ENCODE results near the gene LINC00305. TPM values are rescaled to one million over a fixed set of nuclear protein-coding genes. Genes with fewer than 3 reads are reported as not detected.

The LINC00305 gene
- total RNA-seq, 1 donor from 2014 or later: not detected

GRCh38 chr18:64082513-64082912, 66.4 kb downstream of the LINC00305 start:
- no peak for DNase-seq (ENCODE audit: low read depth)
- no peak overlapping the region for H3K4me3 ChIP-seq (ENCODE audit: low read depth, low read length)
- TF ChIP-seq, protein P1, sequence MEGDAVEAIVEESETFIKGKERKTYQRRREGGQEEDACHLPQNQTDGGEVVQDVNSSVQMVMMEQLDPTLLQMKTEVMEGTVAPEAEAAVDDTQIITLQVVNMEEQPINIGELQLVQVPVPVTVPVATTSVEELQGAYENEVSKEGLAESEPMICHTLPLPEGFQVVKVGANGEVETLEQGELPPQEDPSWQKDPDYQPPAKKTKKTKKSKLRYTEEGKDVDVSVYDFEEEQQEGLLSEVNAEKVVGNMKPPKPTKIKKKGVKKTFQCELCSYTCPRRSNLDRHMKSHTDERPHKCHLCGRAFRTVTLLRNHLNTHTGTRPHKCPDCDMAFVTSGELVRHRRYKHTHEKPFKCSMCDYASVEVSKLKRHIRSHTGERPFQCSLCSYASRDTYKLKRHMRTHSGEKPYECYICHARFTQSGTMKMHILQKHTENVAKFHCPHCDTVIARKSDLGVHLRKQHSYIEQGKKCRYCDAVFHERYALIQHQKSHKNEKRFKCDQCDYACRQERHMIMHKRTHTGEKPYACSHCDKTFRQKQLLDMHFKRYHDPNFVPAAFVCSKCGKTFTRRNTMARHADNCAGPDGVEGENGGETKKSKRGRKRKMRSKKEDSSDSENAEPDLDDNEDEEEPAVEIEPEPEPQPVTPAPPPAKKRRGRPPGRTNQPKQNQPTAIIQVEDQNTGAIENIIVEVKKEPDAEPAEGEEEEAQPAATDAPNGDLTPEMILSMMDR (IDR thresholded peaks at IDR 0.05; ENCODE audit: insufficient read depth, low read length, poor library complexity, severe bottlenecking): no peak
- H3K36me3 ChIP-seq (ENCODE audit: control insufficient read depth, insufficient read depth, low read length): no peaks in the 10 kb centered on the region
- no peaks in the 10 kb centered on the region for H3K27me3 ChIP-seq (ENCODE audit: control insufficient read depth, insufficient read depth, low read length)

GRCh38 chr18:64082054-64082453, 66.8 kb downstream of the LINC00305 start:
- H3K36me3 ChIP-seq (ENCODE audit: control insufficient read depth, insufficient read depth, low read length): no peaks in the 10 kb centered on the region
- TF ChIP-seq, protein P1 (IDR thresholded peaks at IDR 0.05; ENCODE audit: insufficient read depth, low read length, poor library complexity, severe bottlenecking): no peak
- no peak for DNase-seq (ENCODE audit: low read depth)
- H3K4me3 ChIP-seq (ENCODE audit: low read depth, low read length): no peak overlapping the region
- H3K27me3 ChIP-seq (ENCODE audit: control insufficient read depth, insufficient read depth, low read length): no peaks in the 10 kb centered on the region

- no peak for DNase-seq (ENCODE audit: low read depth)
- no peak overlapping the region for H3K4me3 ChIP-seq (ENCODE audit: low read depth, low read length)
- no peaks in the 10 kb centered on the region for H3K27me3 ChIP-seq (ENCODE audit: control insufficient read depth, insufficient read depth, low read length)
- TF ChIP-seq, protein P1 (IDR thresholded peaks at IDR 0.05; ENCODE audit: insufficient read depth, low read length, poor library complexity, severe bottlenecking): no peak
- H3K36me3 ChIP-seq (ENCODE audit: control insufficient read depth, insufficient read depth, low read length): no peaks in the 10 kb centered on the region
Measured at GRCh38 chr18:64073971-64074370, 74.9 kb downstream of the LINC00305 start.

GRCh38 chr18:64055019-64055418, 93.9 kb downstream of the LINC00305 start:
- TF ChIP-seq, protein P1 (IDR thresholded peaks at IDR 0.05; ENCODE audit: insufficient read depth, low read length, poor library complexity, severe bottlenecking): no peak
- DNase-seq (ENCODE audit: low read depth): no peak
- H3K4me3 ChIP-seq (ENCODE audit: low read depth, low read length): no peak overlapping the region
- H3K36me3 ChIP-seq (ENCODE audit: control insufficient read depth, insufficient read depth, low read length): no peaks in the 10 kb centered on the region
- no peaks in the 10 kb centered on the region for H3K27me3 ChIP-seq (ENCODE audit: control insufficient read depth, insufficient read depth, low read length)

DNA sequence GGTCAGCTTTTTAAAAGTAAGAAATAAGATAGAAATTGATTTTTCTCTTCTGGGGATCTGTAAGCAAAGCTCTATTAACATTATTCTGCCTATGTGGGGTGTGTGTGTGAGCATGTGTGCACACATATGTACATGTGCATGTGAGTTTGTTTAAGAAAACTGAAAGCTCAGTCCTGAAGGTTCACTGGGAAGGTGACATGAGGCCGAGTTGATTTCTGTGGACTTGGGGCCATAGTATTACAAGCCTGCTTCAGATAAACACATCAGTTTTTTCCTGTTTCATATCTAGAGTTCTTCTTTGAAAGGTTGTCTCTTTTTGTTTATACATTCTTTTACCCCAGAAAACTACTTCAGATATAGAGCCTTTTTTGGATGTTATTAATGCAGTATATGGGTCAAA, 95.6 kb downstream of the LINC00305 start:
- DNase-seq (ENCODE audit: low read depth): no peak
- TF ChIP-seq, protein P1 (IDR thresholded peaks at IDR 0.05; ENCODE audit: insufficient read depth, low read length, poor library complexity, severe bottlenecking): no peak
- Histone ChIP-seq H3K36me3 (ENCODE audit: control insufficient read depth, insufficient read depth, low read length) (no peaks in the 10 kb centered on the region), H3K4me3 (ENCODE audit: low read depth, low read length) (no peak overlapping the region), H3K27me3 (ENCODE audit: control insufficient read depth, insufficient read depth, low read length) (no peaks in the 10 kb centered on the region)

DNA sequence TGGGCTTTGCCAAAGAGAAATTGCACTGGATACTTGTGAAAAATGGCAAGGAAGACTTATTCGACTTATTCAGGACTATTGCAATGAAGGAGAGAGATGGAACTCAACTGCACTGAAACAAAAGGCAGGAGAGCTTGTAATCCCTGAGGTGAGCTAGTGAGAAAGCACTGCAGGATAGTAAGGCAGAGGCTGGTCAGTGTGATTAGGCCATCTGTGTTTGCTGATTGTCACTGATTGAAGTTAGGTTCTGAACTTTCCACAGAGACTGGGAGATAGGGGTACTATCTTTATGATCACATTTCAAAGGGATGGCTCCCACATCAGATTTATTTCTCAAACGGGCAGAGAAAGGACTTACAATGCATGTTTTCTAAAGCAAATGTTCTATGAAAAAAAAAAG, 96.1 kb downstream of the LINC00305 start:
- H3K27me3 ChIP-seq (ENCODE audit: control insufficient read depth, insufficient read depth, low read length): no peaks in the 10 kb centered on the region
- TF ChIP-seq, protein P1 (IDR thresholded peaks at IDR 0.05; ENCODE audit: insufficient read depth, low read length, poor library complexity, severe bottlenecking): no peak

More for the DNA sequence above, 96.1 kb downstream of the LINC00305 start:
- Histone ChIP-seq H3K36me3 (ENCODE audit: control insufficient read depth, insufficient read depth, low read length) (no peaks in the 10 kb centered on the region), H3K4me3 (ENCODE audit: low read depth, low read length) (no peak overlapping the region)
- DNase-seq (ENCODE audit: low read depth): no peak

Data from kidney epithelial cell (primary cell).